SHP77 treated with DMSO at 0.1 percent for 48 hours (cell line): Measurements from ENCODE around the gene FLRT3.

Source experiments
- DNase-seq: peaks from one replicate; lab custom pipeline; 2025; lab: John Stamatoyannopoulos, UW

Gene FLRT3

GRCh38 chr20:14319704-14320103 lies 17.7 kb downstream of the FLRT3 start:
- no peak for DNase-seq

- no peak for DNase-seq
These were observed 23.9 kb downstream of the FLRT3 start for GRCh38 chr20:14313341-14314020.

- no peak for DNase-seq
These were observed 25.4 kb downstream of the FLRT3 start for GRCh38 chr20:14312001-14312400.

DNA sequence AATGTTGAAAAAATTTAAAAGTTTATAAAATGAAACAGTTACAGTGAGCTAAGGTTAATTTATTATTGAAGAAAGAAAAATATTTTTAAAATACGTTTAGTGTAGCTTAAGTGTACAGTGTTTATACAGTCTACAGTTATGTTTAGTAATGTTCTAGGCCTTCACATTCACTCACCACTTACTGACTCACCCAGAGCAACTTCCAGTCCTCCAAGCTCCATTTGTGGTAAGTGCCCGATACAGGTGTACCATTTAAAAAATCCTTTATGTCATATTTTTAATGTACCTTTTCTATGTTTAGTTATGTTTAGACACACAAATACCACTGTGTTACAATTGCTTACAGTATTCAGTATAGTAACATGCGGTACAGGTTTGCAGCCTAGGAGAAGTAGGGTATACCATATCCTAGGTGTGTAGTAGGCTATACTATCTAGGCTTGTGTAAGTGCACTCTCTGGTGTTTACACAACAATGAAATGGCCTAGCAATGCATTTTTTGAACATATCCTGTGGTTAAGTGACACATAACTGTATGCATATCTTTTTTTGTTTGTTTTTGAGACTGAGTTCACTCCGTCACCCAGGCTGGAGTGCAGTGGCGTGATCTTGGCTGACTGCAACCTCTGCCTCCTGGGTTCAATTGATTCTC lies 26.3 kb downstream of the FLRT3 start:
- DNase-seq = no peak

- DNase-seq = no peak
These were observed 29.5 kb downstream of the FLRT3 start for GRCh38 chr20:14307956-14308355.

DNA sequence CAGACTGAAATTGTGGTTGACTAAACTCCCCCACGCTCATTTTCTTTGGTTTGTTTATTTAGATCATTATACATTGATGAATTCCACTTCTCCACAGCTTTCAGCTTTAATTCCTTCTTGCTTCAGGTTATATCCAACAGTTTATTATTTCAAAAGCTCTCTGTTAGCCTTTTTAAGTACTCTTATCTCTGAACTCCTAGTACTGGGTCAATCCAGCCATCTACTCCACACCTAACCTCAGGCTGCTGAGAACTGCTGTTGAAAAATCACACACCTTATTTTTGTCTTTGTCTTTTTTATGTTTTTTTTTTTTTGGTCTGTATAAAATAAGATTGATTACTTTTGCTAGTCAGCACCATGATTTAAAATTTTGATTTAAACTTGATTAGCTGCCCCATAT lies 32.9 kb downstream of the FLRT3 start:
- DNase-seq = no peak

DNA sequence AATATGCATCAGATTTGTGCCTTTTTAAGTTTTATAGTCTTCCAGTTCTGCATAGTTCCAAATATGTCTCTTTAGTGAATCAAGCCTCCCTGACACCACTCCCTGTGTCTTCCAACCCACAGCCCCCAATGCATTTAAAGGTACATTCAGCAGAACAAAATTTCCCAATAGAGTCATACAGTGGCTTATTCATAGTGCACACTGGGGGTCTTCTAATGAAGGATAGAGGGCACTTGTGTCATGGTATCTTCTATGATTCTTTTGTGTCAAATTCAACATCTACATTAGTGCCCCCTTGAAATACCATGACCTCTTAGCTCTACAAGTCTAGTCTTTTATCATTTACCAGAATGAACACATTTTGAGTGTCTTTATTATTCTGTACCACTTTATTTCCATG lies 33.8 kb downstream of the FLRT3 start:
- no peak for DNase-seq

DNA sequence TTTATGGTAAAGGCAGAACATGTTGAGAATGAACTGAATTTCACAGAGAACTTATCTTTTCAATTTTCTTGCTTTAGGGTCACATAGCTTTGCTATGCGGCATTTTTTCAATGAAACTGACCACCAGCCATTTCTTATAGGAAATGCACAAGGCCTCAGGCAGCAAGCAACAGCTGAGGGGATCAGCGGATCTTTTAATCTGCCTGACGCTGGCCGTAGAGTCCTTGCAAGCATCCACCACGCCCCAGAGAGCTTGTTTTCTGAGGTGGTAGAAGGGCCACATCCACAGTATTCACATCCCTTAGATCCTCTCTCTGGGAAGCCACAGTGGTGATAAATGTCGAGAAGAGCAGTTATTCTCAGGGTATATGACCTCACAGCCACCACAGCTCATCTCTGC lies 34.3 kb downstream of the FLRT3 start:
- DNase-seq = no peak

- DNase-seq = no peak
These were observed 37.6 kb downstream of the FLRT3 start for GRCh38 chr20:14299831-14300230.

- no peak for DNase-seq
These were observed 41.6 kb downstream of the FLRT3 start for GRCh38 chr20:14295770-14296309.

DNA sequence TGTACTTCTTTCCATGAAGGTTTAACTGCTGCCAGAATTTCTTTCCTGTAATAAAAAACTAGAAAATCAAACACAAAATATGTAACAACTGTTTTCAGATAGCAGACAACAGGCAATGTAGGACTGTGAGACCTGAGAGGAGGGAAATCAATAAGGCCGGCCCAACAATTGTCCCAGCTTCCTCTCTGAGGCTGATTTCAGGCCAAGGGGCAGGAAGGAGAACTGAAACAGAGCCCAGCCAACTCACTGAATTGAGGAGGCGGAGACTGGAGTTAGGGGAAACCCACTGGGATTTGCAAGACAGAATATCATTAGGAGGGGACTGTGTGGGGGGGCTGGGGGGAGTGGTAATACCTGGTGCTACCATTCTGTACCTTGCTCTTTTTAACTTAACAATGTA lies 42.2 kb downstream of the FLRT3 start:
- no peak for DNase-seq

GRCh38 chr20:14291502-14291901 lies 45.9 kb downstream of the FLRT3 start:
- DNase-seq = no peak

DNA sequence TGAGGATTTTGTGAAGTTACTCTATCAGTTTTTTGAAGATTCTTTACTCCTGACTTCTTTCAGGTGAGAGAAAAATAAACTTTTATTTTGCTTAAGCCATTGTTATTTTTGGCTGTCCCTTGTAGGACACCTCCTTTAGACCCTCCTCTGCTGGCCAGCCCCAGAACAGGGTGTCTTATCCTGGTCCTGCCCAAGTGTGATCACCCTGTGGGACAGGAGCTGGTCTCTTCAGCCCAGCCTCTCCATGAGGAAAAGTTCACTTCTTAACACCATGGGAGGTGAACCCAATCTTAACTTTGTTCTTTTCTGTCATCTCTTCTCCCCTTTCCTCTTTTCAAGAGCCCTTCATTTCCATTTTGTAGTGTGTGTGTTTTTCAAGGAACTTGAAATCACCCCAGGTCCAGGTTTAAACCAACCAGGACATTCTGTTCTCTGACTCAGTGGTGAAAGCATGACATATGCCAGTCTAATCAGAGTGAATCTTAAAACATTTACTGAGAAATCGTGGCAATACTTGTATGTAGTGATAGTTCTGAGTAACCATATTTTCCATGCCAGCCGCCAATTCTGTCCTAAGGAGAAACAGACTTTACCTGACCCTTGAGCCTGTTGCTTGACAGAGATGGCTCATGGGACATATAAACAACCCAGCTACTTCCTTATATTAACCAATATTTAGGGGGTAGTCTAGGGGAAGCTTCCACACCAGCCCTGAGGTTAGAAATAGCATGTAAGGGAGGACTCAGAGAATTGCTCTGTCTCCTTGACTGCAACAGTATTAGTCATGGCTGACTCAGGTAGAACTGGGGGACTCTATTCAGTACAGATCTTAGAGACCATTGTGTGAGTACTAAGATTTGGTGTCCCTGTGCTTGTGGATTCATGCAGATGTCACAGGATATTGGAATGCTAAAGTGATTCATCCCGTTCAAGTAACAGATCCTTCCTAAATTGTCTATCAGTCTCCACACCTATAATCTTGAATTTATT lies 48.8 kb downstream of the FLRT3 start:
- no peak for DNase-seq

DNA sequence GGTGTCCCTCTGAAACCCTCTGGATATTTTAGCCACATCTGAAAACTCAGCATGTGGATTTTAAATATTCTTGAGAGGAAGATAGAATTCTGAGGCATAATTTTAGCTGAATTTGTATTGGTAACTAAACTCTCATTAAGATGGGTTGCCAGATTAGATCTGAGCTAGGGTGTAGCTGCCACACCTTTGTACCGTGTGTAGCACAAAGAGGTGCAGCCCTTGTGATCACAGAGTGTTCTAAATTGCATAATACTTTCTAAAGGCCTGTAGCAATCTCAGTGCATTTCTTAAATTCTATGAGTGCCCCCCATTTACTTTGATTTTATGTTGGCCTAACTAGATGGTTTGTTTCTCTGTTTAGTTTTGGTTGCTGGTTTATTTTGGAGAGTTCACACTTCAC lies 53.0 kb downstream of the FLRT3 start:
- DNase-seq = no peak

DNA sequence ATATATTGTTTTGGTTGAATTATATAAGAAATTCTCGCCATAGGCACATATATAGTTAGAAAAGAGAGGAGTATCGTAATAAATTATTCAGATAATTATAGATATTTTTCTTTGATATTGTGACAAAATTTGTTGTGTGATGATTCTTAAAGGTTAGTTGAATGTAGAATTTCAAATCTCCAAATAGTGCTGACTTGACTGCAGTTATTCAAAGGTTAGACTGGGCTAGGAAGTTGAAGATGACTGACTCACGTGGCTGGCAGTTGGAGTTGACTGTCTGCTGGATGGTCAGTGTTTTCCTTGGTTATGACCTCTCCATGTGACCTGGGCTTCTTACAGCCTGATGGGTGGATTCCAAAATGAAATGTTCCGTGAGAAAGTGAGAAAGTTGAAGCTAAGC lies 55.3 kb downstream of the FLRT3 start:
- DNase-seq = no peak
